Stimulated activated CD8-positive, alpha-beta memory T cell treated with anti-CD3 and anti-CD28 coated beads, Interleukin-12 subunit alpha, Interleukin-12 subunit beta, amount 100 ng/mL, for 1 hour (primary cell): ENCODE measurements around the gene MARS1.
A peak's percentile ranks its signal among the peaks of the same experiment; 100 is the strongest.

Source experiments
- DNase-seq: peaks from one replicate; pipeline ENCODE4 v3.0.0-alpha.2; 2020; ENCODE audit warnings: low read depth

The MARS1 gene

GRCh38 chr12:57531836-57532235 is 44.0 kb downstream of the MARS1 start:
- no peak for DNase-seq

- no peak for DNase-seq
Measured at GRCh38 chr12:57533108-57533507, 45.2 kb downstream of the MARS1 start.

GRCh38 chr12:57534250-57534649 is 46.4 kb downstream of the MARS1 start:
- DNase-seq = no peak

- no peak for DNase-seq
Measured at GRCh38 chr12:57534991-57535543, 47.2 kb downstream of the MARS1 start.

GRCh38 chr12:57535764-57536596 is 48.1 kb downstream of the MARS1 start:
- DNase-seq = no peak

- no peak for DNase-seq
Measured at GRCh38 chr12:57536597-57536942, 48.7 kb downstream of the MARS1 start.

- DNase-seq = no peak
Measured at GRCh38 chr12:57539134-57539768, 51.4 kb downstream of the MARS1 start.

GRCh38 chr12:57541001-57541400 is 53.1 kb downstream of the MARS1 start:
- no peak for DNase-seq

GRCh38 chr12:57541717-57542116 is 53.8 kb downstream of the MARS1 start:
- DNase-seq = no peak

- DNase-seq = no peak
Measured at GRCh38 chr12:57543581-57543980, 55.7 kb downstream of the MARS1 start.

GRCh38 chr12:57545809-57546437 is 58.1 kb downstream of the MARS1 start:
- no peak for DNase-seq

GRCh38 chr12:57546438-57547287 is 58.8 kb downstream of the MARS1 start, which contains the start of gene DCTN2:
DCTN2 (minus strand) TSS chr12:57547192; CDS start chr12:57547063, 129 bp downstream.
- DNase-seq = peak; percentile 83

- no peak for DNase-seq
Measured at GRCh38 chr12:57547288-57548012, 59.6 kb downstream of the MARS1 start.

- no peak for DNase-seq
Measured at GRCh38 chr12:57548013-57548315, 60.1 kb downstream of the MARS1 start.

- DNase-seq = no peak
Measured at GRCh38 chr12:57548488-57548887, 60.6 kb downstream of the MARS1 start.

- no peak for DNase-seq
Measured at GRCh38 chr12:57549203-57549908, 61.5 kb downstream of the MARS1 start.

- peak; percentile 22 for DNase-seq
Measured at GRCh38 chr12:57549909-57550640, 62.2 kb downstream of the MARS1 start, which contains the start of gene KIF5A. KIF5A (plus strand) TSS chr12:57550044; CDS start chr12:57550272, 228 bp downstream.

GRCh38 chr12:57550641-57551549 is 63.0 kb downstream of the MARS1 start:
- no peak for DNase-seq
